Measurements from ENCODE around the gene BRD7.
"Not testable (repeated sequence)": the region's sequence is repeated elsewhere in the genome, so short reads cannot be mapped to it uniquely, and the experiment has no call there.

GRCh38 chr16:50345210-50345609 lies 23.6 kb downstream of the BRD7 start:
- TF ChIP-seq CTCF (IDR thresholded peaks at IDR 0.05); ELF4 (CRISPR knock-in tag; IDR thresholded peaks at IDR 0.05; ENCODE audit: low read depth); NFE2L1 (CRISPR knock-in tag; IDR thresholded peaks at IDR 0.05): not testable (repeated sequence)
- TF ChIP-seq, protein P1, sequence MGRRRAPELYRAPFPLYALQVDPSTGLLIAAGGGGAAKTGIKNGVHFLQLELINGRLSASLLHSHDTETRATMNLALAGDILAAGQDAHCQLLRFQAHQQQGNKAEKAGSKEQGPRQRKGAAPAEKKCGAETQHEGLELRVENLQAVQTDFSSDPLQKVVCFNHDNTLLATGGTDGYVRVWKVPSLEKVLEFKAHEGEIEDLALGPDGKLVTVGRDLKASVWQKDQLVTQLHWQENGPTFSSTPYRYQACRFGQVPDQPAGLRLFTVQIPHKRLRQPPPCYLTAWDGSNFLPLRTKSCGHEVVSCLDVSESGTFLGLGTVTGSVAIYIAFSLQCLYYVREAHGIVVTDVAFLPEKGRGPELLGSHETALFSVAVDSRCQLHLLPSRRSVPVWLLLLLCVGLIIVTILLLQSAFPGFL (CRISPR knock-in tag; IDR thresholded peaks at IDR 0.05; ENCODE audit: borderline replicate concordance): not testable (repeated sequence)
